NOMO-1 (cell line): ENCODE data around the gene TARS2.

Experiments used
- DNase-seq, 2 experiments: peaks; one replicate each; lab custom pipeline; 2025; ENCODE audit not compliant: unreplicated experiment in 2 of 2; lab: John Stamatoyannopoulos, UW

Gene TARS2, protein sequence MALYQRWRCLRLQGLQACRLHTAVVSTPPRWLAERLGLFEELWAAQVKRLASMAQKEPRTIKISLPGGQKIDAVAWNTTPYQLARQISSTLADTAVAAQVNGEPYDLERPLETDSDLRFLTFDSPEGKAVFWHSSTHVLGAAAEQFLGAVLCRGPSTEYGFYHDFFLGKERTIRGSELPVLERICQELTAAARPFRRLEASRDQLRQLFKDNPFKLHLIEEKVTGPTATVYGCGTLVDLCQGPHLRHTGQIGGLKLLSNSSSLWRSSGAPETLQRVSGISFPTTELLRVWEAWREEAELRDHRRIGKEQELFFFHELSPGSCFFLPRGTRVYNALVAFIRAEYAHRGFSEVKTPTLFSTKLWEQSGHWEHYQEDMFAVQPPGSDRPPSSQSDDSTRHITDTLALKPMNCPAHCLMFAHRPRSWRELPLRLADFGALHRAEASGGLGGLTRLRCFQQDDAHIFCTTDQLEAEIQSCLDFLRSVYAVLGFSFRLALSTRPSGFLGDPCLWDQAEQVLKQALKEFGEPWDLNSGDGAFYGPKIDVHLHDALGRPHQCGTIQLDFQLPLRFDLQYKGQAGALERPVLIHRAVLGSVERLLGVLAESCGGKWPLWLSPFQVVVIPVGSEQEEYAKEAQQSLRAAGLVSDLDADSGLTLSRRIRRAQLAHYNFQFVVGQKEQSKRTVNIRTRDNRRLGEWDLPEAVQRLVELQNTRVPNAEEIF

DNA sequence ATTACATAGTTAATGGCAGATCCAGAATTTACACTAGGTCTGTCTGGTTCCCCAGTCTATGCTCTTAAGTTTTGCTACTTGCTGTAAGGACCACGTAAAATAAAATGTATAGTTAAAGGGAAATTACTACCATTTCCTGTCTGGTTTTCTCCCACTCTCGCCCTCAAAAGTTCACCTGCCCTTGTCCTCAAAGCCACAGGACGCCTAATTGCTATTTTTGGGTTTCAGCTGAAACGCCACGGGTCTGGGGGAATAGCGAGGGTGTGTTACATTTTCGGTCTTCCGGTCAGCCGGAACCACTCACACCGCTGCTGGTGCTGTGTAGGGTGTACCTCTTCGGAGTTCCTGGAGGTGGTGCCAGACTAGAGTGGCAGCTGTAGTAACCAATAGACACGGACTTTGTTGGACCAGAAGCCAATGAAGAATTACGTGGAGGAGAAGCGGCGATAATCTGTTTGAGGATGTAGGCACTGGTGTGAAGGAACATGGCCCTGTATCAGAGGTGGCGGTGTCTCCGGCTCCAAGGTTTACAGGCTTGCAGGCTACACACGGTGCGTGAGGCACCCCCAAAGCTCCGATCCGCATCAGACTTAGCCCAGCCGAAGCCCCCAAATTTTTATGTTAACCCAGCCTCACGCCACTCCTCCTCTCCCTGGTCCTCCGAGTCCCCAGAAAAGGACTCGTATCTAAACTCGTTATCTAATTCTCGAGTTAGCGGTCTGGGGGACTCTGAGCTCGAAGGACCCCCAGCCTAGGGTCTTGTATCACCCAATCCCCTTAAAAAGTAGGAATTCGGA lies at the start of gene TARS2:
TARS2 (plus strand) TSS at position 454 of the 797 bp plus-strand sequence; CDS start at position 486, 32 bp downstream.
- DNase-seq = peak; percentile 93 to 98

DNA sequence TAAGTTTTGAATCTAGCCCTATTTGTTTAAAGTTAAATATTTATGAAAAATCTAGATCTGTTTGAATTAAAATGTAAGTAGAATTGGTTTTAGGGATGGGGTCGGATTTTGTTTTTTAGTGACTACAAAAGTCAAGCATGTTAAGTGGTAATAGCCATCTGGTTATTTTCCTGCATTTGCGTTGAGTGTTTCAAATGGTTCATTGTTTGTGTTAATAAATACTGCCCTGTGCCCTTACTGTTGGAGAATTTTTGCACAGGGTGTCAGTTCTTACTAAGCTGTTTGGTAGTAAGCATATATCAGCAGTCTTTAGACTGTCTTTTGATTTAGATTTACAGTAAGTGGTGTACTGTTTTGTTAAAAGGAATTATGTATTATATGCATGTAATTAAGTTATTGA lies 46.1 kb upstream of the TARS2 start:
- DNase-seq = no peak

DNA sequence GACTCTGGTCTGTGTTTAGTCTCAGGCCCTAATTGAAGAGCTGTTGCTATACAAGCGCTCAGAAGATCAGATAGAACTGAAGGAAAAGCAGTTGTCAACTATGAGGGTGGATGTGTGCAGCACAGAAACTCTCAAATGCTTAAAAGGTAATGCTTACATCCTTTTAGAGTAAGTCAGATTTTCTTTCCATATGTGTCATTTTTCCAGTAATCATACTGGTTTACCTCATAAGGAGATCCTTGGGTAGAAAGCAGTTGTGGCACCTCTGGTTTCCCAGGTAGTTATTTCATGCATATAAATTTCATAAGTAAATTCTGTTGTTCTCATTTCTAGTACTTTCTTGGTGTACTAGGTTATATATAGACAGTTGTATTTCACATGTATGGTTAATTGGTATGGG lies 43.0 kb upstream of the TARS2 start:
- DNase-seq = no peak

DNA sequence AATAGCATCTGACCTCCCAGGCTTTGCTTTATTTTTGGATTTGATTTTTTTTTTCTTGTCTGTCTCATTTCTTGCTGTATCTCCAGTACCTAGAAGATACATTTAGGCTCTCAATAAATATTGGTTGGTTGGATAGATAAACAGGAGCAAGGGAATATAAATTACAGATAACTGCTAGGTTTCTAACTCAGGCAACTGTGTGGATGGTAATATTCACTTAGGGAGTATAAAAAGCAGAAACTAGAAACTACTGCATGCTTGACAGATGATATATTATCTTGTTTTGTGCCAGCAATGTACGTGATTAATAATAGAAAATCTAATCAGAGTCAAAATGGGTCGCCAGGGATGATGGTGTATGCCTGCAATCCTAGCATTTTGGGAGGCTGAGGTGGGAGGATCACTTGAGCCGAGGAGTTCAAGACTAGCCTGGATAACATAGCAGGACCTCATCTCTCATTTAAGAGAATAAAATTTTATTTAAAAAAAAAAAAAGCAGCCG lies 31.0 kb upstream of the TARS2 start:
- no peak for DNase-seq

DNA sequence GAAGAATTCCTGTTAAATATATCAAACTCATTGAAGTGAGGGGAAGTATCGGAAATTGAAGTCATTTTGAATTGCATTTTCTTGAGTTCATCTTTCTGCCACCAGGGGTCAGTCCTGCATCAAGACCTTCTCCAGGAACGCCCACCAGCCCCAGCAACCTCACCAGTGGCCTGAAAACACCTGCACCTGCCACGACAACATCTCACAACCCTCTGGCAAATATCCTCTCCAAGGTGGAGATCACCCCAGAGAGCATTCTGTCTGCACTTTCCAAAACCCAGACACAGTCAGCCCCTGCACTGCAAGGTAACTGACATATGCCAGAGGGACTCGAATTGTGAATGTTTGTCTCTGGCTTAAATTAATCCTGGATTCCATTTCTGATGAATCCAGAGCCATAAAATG lies 22.8 kb upstream of the TARS2 start:
- DNase-seq = no peak

DNA sequence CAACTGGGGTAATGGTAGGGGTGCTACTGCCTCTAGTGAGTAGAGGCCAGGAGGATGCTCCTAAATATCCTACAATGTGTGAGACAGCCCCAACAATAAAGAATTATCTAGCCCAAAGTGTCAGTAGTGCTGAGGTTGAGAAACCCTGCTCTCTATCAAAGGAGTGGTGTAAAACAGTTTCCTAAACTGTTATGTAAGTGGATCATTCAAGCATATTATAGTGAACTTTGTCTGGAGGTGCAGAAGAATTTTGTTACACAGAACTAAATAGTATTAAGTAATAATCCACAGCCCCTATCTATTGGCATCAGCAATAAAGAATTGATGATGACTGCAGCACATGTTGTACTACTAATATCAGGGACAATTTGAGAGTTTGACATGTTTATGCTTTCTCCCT lies 20.3 kb upstream of the TARS2 start:
- no peak for DNase-seq

DNA sequence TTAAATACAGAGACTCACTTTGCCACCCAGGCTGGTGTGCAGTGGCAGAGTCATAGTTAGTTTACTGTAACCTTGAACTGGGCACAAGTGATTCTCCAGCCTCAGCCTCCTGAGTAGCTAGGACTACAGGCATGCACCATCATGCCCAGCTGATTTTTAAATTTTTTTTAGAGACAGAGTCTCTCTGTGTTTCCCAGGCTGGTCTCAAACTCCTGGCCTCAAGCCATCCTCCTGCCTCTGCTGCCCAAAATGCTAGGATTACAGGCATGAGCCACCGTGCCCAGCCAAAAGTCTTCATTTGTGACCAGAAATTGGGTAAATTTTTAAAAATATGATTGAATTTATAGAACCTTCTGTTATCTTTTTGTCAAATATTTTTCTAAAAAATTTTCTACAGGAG lies 17.9 kb upstream of the TARS2 start:
- DNase-seq = no peak

DNA sequence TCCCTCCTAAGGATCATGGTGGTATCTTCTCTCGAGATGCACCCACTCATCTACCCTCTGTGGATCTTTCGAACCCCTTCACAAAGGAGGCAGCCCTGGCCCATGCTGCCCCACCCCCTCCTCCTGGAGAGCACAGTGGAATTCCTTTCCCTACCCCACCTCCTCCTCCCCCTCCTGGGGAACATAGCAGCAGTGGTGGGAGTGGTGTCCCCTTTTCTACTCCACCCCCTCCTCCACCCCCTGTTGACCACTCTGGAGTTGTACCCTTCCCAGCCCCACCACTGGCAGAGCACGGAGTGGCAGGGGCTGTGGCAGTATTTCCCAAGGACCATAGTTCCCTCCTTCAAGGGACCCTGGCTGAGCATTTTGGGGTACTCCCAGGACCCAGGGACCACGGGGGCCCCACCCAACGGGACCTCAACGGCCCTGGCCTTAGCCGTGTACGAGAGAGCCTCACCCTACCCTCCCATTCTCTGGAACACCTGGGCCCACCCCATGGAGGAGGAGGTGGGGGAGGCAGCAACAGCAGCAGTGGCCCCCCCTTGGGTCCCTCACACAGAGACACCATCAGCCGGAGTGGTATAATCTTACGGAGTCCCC lies 14.5 kb upstream of the TARS2 start:
- DNase-seq = no peak

DNA sequence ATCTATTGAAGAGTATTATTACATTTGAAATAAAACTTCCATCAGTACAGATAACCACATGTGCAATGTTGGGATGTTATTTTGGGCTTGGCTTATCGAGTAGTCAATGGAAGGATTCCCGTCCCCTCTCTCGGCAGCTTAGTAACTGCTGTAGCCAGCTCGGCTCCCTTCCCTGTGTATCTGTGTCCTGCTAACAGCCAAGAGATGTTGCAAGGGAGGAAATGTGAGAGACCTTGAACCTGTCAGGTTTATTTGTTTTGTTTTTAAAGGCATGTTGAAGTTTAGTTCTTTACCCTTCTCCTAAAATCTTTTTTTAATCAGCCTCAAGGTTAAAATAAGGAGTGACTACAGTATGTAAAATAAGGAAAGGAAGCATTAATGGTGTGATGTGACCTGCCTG lies 13.6 kb upstream of the TARS2 start:
- DNase-seq = no peak

DNA sequence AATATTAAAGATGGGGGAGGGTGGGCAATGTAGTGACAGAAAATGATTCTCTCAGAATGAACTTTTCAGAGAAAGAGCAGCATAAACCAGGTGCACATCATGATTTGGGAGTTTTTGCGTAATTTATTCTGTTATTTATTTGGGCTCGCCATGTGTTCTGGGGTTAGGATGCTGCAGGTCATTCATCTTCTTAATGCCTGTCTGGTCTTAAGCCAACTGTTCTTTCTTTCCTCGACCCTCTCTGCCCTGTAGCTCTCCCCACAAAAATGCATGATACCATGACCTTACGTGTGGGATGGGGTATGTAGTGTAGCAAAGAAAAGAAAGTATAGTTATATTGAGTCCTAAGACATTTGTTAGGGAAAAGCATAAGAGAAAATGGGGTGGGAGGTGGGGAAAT lies 12.3 kb upstream of the TARS2 start:
- no peak for DNase-seq

DNA sequence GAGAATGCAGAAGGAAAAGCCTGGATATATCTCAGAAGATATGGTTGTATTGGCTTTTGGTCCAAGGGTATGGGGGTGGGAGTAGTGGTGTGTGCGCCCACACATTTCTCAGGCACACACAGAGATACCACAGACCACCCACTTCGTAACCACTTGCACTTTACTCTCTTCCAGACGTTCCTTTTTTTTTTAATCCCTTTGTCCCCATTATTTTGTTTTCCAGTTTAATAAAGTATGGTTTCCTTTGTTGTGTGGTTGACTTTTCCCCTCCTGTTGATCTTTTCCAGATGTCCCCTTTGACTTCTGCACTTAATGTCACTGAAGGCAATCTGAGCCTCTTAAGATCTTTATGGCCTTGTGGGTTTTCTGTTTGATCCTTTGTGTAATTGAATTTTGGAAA lies 10.5 kb upstream of the TARS2 start:
- DNase-seq = no peak

DNA sequence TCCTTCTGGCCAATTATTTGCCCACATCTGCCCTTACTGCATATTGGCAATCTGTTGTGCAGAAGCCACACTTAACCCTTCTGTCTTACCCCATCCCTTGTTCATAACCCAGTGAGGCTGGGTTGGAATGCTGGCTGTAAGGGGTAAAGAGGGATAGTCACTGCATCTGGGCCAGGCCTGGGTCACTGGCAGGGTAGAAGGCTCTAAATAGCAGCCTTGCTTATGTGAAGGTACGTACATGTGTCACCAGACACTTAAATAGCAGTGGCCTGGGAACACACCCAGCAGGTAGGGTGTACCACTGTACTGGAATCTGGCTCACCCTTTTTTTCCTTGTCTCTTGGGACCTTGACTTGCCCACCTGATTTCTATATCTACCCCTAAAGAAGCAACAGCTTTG lies 9.9 kb upstream of the TARS2 start:
- DNase-seq = no peak

DNA sequence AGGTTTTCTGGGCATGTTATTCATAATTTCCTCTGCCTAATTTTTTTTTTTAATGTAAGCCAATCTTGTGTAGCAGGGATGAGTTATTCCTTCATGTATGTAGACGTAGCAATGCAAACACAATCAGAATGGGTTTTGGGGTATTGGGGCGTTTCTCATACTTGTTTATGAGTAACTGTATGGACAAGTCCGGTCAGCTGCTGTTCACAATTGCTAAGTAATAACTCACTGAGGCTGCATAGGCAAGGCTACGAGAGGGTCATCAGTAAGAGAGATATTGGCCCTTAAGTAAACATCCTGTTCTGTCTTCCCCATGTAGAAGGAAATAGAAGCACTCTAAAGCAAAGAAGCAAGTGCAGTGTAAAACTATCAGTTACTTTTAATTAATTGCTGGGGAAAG lies 9.5 kb upstream of the TARS2 start:
- no peak for DNase-seq

DNA sequence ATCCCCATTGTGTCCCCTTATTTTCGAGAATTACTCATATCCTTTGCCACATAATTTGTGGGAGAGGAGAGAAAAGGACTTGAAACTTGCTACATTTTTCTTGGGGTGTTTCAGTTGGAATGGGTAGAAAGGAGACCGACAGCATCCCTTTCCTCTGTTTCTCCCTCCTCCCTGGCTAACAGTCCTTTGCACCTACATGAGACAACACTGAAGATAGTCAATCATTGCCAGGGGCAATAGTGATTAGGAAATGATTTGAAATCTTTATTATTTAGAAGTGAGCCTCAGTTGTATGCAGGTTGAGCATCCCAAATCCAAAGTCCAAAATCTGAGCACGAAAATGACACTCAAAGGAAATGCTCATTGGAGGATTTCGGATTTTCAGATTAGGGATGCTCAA lies 7.8 kb upstream of the TARS2 start:
- DNase-seq = no peak

DNA sequence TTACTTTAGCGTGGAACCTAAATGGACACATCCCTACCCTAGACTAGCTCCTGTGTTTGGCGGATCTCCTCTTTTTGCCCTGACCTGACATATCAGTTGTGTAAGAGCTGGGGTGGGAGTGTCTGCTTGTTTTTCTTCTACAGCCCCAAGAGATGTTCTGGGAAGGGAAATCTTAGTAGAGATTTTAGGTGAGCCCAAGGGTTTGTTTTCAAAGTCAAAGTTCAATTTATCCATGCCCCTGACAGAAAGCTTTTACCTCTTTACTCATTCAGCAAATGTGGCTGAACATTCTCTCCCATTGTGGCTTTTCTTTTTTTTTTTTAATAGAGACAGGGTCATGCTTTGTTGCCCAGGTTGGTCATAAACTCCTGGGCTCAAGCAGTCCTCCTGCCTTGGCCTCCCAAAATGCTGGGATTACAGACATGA lies 7.3 kb upstream of the TARS2 start:
- DNase-seq = no peak

DNA sequence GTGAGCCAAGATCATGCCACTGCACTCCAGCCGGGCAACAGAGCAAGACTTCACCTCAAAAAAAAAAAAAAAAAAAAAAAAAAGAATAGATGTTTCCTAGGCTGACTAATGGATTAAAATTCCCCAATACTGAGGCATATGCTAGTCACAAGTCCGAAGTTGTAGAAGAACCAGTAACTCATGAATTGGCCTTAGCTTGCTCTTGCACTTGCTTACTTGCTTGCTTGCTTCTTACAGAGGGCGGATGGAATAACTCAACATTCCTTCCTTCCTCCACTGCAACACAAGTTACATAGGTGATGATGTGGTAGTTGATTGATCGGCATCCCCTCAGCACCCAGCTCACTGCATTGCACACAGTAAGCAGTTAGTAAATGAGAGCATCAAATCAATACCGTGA lies 2.8 kb upstream of the TARS2 start:
- no peak for DNase-seq

DNA sequence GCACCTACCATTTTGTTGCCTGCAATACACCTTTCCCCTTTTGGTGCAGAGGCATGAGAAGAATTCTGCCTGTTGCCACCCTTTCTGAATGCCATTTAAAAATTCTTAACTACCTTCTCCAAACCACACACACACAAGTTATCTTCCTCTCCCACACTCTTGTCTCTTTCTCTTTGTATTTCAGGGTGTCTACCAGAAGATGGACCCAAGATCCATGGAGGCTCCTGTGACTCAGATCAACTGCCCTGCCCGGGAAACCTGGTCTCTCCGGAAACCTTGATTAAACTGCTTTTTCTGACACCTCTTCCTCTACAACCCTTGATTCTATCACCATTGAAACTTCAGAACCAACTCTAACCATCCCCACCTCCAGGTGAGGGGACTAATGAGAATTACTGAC lies 2.4 kb upstream of the TARS2 start:
- DNase-seq = peak in 1 of 2 experiments; percentile 13

DNA sequence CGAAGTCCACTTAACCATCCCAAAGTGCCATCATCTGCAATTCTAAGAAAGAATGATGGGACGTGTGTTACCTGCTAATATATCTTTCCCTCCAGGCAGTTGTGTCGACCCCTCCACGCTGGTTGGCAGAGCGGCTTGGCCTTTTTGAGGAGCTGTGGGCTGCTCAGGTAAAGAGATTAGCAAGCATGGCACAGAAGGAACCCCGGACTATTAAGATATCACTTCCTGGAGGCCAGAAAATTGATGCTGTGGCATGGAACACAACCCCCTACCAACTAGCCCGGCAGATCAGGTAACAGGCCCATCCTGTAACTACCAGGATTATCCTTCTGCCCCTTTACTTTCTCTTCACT lies 520 bp downstream of the TARS2 start:
- DNase-seq = no peak

DNA sequence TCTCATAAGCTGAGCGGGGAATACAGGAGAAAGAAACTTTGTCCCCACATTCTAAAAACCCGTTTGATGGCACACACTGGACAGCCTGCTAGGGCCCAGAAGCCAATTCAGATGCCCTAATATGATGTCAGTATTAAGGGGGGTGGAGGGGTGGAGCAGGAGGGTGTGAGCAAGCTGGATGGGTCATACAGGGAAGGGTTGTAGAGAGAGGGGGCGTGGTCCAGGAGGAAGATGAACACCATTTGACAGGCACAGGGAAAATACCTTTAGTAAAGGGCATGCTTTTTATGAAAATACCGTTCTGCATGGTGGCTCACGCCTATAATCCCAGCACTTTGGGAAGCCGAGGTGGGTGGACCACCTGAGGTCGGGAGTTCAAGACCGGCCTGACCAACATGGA lies 6.0 kb downstream of the TARS2 start:
- no peak for DNase-seq

DNA sequence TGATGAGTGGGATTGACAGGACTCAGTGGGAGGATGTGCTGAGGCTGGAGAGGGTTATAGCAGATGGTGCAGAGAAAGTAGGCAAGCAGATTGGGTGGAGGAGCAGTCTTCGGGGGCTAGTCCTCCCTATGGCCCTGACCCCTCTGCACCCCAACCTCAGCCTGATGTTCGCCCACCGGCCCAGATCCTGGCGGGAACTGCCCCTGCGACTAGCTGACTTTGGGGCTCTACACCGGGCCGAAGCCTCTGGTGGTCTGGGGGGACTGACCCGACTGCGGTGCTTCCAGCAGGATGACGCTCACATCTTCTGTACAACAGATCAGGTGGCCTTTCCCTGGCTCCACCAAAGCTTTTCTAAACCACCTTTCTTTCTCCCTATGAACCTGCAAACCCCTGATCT lies 11.1 kb downstream of the TARS2 start:
- DNase-seq = no peak

DNA sequence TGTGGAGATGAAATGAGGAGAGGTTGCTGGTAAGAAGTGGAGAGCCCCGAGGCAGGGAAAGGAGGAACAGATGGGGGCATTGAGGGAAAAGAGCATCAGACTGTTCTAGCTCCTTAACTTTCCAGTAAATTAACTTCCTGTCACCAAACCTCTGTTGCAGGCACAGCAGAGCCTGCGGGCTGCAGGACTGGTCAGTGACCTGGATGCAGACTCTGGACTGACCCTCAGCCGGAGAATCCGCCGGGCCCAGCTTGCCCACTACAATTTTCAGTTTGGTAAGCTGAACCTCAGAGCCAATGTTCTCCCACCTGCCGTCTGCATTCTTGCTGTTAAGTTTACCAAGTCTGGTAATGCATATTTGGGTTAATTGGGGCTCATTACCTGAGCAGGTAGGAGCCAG lies 18.2 kb downstream of the TARS2 start:
- no peak for DNase-seq
